Hepatic stellate cell (primary cell): ENCODE data around the gene TRIM54.
"Not testable (repeated sequence)": the region's sequence is repeated elsewhere in the genome, so short reads cannot be mapped to it uniquely, and the experiment has no call there.

Source experiments
- DNase-seq: peaks from one replicate; pipeline ENCODE4 v3.0.0; 2011; ENCODE audit warnings: low spot score

The TRIM54 gene

DNA sequence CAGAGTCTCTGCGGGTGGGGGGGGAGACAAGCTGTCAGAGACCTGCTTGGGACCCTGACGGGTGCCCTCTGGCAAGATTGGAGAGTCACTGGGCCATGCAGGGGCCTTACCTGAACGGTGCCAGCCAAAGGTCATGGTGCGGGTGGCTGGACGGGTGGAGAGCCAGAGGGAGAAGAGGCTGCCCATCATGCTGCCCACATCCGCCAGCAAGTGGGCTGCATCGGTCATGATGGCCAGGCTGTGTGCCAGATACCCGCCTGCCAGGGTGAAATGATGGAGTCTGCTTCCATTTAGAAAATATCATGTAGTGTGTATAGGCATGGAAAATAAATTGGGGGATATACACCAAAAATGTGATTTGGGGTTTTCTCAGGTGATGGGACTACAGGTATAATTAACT lies 24.2 kb upstream of the TRIM54 start:
- DNase-seq: no peak

DNA sequence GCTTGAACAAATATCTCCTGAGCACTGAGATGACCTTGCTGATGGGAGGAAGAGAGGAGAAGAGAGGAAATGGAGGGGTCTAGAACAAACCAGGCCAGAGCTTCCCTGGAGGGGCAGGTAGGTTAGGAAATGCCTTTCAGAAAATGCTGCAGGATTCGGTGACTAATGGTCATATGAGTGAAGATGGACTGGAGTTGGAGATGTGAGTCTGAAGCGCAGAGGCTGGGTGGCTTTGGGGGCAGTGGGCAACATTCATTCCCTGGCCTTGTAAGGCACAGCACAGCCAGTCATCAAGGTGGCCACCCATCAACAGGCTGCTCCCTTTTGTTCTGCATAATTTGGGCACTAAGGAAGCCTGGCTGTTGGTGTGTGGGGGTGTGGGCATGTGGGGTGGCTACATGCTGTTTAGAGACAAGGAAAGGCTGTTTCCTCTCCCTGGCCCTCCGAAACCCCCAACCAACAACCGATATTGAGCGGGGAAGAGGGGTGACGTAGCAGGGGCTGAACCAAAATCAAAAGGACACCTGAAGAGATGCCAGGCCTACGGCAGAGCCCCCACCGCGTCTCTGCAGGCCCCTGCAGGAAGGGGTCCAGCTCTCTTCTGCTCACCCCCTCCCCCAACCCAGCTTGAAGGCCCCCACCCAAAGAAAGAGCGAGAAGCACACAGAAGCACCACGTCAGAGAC lies 20.8 kb upstream of the TRIM54 start:
- no peak for DNase-seq

DNA sequence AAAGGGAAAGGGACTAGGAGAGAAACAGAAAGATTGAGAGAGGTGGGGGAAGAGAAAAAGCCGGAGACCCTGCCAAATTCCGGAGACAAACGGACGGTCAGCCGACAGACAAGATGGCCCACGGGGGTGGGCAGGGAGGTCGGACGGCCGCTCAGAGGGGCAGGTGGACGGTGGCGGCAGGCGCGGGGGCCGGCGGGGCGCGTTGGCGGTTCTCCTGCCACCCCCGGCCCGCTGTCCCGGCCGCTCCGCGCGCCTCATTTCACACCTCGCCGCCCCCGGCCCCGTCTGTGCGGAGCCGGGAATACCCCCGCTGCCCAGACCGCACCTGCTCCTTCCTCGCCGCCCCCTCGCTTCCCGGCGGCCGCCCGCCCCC lies 20.3 kb upstream of the TRIM54 start:
- no peak for DNase-seq

DNA sequence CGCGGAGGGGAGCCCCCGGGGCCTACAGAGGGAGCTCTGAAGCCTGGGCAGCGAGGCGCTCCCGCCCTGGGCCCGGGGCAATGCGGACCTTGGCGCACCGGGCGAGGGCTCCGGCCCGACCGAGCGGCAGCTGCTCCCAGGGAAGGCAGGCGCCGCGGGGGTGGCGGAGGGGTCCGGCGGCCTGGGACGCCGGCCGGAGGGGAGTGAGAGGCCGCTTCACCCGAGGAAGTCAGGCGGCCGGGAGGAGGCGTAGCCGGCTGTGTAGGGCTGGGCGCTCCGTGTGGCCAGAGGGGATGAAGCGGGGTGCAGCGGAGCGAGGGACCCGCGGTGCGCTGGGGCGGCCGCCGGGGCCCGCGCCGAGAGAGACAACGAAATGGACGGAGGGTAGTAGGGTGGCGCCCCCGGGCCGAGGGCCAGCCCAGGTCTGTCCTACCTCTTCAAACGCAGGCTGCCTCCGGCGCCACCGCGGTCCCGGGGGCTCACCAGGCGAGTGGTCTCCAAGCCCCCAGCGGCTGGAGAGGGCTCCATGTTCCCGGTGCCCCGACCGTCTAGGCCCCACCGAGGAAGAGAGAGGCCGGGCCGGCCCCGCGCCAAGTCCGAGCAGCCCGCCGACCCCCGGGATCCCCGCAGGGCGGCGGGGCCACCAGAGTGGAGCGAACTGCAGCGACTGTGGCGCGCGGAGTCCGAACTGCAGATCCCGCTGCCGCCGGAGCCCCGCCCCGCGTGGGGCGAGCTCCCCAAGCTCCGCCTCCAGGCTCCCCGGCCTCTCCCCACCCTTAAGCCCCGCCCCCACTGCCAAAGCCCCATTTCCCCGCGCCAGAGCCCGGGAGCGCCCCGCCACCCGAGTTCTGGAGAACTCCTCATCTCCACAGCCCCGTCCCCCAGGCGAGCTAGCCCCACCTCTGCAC lies 19.6 kb upstream of the TRIM54 start, which contains the start of gene SLC30A3:
SLC30A3 (minus strand) TSS at position 669 of the 908 bp plus-strand sequence; CDS start at position 528, 141 bp downstream.
- DNase-seq: peak; percentile 81

DNA sequence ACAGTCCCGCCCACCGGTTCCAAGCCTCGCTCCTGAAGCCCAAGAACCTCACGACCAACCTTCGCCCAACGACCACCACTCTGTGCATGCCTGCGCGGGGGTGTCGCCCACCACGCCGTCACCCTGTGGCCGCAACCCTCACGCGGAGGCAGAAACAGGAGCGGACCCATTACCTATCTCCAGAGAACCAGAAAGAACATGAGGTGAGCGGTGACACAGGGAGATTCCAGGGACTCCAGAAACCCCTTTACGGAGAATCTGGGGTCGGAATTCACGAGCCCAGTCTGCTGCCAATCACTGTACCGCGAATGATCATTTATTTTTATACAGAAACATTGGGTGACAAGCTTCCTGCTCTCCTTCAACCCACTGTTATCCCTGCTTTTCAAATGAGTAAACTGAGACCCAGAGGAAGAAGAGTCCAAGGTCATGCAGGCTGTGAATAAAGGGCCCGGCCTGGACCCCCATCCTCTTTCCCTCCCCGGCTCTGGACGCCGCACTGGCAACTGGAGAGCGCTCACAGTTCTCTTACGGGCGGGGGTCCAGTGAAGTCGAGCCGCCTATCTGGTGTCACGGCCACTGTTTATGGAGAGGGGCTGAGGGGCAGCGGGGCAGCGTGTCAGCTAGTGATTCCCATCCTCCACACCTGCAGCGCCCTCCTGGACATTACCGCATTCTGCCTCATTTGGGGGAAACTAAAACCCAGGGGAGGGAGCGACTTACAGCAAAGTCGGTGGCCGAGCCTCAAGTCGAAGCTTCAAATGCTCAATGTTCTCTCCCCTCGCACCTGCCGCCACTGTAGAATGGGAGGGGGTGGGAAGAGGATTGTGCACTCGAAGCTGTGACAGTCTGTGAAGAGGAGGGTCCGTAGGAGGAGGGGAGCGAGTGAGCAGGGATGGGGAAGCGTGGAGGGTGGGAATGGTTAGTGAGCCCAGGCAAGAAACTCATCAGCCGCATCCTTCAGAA lies 18.7 kb upstream of the TRIM54 start:
- DNase-seq: no peak

DNA sequence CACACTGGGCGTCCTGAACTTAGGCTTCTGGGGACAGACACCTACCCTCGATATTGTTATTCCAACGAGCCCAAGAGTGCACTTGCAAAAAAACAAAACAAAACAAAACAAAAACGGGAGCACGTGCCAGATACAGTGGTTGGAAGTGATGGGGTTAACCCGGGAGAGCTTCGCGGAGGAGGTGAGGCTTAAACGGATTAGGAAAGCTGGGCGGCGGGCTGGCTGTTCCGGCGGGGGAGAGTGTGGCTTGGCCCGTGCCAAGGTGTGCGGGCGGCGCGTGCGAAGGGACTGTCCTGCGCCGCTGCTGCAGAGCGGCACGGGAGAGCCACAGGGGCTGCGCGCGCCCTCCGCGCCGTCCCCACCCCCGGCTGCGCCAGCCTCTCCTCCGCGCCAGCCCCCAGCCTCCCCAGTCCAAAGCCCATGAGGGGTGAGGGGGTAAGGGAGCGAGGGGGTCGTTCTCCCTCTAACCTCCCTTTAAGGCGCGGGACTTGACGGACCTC lies 17.9 kb upstream of the TRIM54 start:
- DNase-seq: no peak

DNA sequence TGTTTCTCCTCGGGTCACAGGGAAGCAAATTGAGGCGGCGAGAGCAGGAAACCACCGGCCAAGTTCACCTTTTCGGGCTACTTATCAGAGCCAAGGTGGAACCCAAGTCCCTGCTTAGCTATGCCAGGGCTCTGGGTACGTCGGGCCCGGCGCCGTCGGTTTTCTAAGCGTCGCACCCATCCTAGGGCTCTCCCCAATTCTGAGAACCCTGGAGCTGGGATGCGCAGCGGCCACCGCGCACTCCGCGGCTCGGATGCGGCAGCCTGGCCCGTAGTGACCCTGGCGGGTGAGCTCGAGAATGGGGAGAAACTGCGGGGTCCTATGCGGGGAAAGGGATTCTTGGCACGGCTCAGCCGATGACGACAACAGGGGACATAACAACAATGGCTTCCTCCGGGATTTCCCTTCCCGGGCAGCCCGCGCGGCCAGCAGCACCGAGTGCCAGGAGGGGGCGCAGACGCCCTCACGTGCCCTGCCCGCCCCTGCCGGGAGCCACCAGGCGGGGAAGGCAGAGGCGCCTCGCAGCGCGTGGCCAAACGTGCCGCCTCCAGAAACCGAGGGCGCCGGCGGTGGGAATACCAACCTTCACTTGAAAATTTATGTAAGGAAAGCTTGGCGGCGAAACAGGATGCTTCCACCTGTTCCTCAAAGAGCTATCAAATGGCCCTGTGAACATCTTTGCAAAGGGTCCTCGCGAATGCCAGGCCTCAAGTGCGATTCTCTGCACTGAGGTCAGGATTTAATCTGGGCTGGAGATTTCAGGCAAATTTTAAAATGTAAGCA lies 17.3 kb upstream of the TRIM54 start:
- DNase-seq: peak; percentile 85

DNA sequence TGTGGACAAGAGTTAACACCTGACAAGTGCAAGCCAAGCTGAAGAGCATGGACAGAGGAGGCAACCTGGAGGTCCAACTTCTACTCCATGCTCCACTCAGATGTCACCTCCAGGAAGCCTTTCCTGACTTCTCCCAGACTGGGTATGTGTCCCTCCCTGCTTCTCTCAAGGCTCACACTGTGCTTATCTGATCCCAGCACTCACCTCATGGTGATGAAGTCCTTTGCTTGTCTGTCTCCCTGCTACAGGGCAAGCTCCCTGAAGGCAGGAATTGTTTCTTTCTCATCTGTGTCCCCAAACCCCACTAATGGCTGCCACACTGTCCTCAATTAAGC lies 16.7 kb upstream of the TRIM54 start:
- no peak for DNase-seq

DNA sequence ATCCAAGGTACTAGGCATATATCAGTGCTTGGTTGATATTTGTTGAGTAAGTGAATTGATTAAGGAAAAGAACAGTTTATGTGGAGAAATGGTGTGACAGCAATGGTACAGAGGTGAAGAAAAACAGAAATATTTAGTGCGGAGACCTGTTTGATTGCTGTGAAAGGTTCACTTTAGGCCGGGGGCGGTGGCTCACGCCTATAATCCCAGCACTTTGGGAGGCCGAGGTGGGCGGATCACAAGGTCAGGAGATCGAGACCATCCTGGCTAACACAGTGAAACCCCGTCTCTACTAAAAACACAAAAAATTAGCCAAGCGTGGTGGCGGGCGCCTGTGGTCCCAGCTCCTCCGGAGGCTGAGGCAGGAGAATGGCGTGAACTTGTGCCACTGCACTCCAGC lies 13.9 kb upstream of the TRIM54 start:
- DNase-seq: not testable (repeated sequence)

DNA sequence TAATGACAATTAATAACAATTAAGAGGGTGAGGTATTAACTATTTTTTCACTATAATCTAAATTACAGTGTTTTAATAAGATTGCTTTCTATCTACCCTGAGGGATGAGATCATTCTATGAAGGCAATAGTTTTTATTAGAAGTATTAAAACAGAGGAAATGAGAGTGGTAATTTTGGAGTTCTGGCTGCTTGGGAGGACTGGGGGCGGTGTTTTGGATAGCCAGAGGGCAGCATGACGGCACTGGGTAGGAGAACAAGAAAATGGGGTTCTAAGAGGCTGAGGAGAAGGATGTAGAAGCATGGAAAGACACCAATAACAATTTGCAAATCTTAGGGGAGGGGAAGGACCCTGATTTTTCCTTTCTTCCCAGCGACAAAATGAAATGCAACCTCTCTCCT lies 12.1 kb upstream of the TRIM54 start:
- no peak for DNase-seq

DNA sequence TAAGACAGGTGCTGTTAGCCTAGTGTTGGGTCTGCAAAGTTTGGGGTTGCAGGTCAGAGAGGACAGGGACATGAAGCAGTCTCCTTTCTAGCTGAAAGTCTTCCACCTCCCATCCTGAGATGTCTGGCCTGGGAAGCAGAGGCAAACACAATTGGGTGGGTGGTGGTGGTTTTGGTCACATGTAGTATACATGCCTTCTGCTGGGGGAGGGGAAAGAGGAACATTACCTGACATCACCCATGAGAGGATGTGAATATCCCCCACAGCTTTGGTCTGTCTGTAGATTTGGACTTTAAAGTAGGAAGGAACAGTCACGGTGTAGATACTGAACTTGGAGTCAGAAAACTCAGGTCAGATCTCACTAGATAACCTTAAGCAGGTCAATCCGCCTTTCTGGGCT lies 11.6 kb upstream of the TRIM54 start:
- no peak for DNase-seq

DNA sequence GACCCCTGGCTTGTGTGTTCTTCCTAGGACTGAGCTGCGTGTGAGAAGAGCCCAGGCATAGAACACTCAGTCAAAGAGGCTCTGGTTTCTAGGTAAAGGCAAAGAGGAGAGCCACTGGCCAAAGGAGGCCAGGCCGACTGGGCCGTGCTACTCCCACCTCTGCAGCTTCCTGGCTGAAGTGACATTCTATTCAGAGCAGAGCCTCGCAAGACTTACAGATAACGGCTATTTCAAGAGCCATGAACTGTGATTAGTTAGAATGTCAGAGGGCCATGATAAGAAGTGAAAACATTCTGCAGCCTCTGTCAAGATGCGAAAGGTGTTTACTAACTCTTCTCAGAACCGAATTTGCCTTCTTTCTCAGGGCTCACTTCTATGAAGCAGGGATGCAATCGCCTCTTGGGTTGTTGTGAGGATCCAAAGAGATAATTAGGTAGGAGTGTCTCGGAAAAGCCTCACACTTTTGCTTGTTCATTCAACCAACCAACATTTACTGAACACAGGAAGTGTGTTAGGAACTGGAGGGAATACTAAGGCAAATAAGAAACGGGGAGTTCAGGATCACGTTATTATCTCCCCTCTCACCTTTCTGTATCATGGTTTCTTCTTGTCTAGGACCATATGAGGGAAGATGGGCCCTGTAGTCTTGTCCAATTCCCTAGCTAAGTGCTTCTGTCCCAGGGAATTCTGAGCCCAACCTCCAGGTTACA lies 10.4 kb upstream of the TRIM54 start:
- no peak for DNase-seq

DNA sequence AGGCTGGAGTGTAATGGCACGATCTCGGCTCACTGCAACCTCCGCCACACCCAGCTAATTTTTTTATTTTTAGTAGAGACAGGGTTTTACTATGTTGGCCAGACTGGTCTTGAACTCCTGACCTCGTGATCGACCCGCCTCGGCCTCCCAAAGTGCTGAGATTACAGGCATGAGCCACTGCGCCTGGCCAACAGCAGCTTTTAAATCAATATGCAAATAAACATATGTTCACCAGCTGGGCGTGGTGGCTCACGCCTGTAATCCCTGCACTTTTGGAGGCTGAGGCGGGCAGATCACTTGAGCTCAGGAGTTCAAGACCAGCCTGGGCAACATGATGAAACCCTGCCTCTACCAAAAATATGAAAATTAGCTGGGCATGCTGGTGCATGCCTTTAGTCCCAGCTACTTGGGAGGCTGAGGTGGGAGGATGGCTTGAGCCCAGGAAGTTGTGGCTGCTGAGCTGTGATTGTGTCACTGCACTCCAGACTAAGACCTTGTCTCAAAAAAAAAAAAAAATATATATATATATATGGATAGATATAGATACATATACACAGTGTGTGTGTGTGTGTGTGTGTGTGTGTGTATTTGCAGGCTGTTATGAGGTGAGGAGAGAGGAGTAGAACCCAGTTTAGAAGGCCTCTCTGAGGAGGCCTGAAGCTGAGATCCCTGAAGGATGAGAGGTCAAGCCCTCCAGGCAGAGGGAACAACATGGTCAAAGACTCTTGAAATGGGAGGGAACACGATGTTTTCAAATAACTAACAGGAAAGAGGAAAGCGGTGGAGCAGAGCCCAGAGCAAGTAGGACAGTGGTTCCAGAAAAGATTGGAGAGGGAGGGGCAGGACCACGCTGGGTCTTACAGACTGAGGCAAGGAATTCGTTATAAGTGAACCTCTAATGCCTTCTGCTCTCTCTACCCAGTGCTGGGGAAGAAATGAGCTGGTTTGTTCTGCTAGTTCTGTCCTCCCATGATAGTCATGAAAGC lies 9.4 kb upstream of the TRIM54 start:
- DNase-seq: not testable (repeated sequence)

DNA sequence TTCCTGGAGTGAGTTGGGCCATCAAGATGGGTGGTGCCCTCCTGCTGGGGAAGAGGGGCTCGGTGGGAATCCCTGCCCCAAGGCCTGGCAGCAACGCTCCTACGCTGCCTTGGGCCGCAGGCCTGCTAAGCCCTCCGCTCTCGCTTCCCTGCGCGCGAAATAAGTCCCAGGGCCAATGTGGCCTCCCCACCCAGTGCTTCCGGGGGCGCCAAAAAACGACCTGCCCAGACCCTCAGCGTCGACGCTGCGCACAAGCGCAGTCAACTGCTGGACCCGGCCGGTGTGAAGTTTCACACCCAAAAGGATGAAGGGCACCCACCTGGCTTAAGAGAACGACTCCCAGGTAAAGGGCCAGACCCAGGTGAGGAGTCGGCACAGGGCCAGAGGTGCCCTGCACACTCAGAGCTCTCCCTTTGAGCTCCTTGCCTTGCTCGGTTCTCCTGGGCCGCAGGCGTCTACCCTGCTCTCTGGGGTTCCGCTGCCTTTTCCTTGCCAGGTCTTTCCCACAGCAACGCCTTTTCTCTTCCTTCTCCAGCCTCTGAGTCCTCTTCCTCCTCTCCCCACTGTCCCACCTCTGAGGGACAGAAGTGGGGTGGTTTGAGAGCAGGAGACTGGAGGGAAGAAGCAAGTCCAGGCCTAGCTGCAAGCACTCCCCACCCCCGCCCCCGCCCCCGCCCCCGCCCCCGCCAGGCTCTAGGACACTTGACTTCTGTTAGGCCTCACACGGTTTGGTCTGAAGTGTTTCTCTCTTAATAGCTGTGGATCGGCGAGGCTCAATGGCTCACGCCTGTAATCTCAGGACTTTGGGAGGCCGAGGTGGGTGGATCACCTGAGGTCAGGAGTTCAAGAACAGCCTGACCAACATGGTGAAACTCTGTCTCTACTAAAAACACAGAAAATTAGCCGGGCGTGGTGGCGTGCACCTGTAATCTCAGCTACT lies 6.7 kb upstream of the TRIM54 start, which contains the start of gene DNAJC5G:
DNAJC5G (plus strand) TSS at position 223 of the 940 bp plus-strand sequence. CDS start 1,296 bp downstream, outside the sequence.
- DNase-seq: no peak

DNA sequence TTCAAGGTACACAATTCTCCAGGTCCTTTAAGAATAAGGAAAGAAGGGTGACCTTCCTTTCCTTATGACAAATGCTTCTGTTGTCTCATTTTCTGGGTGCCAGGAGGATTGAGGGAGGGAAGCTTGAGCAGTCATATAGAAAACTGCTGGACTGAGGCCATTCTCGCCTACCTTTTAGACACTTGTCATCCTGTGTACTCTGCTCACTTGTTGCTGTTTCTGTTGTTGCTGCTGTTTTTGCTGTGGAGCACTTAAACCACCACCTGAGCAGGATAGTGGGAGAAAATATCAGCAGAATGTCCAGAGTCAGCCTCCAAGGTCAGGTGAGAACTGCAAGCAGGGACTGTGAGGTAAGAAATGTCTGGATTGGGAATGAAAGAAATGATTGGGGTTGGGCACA lies 4.2 kb upstream of the TRIM54 start:
- DNase-seq: no peak

DNA sequence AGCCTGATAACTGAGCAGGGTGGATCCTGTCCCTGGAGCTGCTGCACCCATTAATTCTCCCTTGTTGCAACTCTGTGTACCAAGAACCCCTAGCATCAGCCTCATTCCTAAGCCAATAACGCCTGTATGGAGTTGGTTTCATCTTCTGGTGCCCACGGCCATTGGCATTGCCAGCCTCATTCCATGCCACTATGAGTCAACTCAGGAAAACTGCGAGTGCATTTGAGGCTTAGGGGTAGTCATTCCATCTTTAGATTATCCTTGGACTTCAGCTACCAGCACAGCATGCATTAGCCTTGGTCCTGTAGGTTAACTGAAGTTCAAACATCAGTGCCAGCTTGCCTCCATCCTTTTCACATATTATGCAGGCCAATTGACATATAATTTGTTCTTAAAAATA lies 1.4 kb upstream of the TRIM54 start:
- no peak for DNase-seq

DNA sequence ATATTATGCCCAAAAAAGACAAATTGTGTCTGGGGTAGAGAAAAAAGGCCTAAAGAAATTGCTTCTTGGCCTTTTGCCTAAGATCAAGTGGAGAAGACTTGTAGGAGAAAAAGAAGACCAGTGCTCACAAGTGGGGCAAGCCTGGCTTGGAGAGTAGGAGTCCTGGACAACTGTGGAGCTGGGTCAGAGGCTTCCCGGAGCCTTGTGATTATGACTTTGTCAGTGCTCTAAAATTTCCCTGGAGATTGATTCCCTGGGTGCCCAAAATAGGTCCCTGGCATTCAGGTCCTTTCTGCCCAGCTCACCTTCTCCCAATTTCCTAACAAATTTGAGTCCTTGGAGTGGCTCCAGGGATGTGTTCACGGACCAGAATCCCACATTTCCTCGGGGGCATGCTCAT lies 787 bp upstream of the TRIM54 start:
- no peak for DNase-seq

DNA sequence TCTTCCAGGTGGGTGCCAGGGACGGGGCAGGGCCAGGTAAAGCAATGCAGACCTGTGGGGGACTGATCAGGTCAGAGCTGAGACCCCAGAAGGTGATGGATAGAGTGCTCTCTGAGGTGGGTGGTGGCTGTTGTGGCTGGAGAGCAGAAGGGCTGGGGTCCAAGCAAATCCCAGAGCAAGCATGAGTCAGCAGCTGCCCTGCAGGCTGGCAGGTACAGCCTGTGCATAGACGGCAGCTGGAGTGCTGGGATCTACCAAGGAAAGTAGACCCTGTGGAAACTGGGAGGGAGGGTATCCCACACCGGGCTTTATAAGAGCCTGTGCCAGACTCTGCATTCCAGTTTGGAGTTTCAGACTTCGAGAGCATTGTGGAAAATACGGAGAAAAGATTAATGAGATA lies 663 bp downstream of the TRIM54 start:
- no peak for DNase-seq
